Measurements from ENCODE around the gene FREM2. TPM values are rescaled to one million over a fixed set of nuclear protein-coding genes. Genes with fewer than 3 reads are reported as not detected.

FREM2 gene
- total RNA-seq, 1 experiment from 2014 or later: 0.05 TPM

DNA sequence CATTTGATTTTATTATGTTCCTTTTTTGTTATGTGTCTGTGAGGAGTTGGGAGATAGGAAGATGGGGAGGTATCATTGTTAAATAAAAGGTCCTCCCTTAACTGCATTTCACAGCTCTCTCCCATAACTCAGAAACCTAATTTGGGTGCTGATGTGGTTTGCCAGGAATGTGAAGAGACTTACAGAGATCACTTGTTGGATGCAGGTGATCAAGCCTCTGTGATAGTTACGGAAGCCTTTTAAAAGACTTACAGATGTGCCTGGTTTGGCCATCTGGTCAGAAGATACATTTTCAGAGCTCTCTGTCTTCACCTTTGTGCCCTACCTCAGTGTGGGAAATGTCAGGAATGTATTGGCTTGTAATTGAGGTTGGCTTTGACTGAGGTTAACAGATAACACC, 157.7 kb downstream of the FREM2 start:
- DNase-seq (ENCODE audit: low read depth, low spot score): no peak

DNA sequence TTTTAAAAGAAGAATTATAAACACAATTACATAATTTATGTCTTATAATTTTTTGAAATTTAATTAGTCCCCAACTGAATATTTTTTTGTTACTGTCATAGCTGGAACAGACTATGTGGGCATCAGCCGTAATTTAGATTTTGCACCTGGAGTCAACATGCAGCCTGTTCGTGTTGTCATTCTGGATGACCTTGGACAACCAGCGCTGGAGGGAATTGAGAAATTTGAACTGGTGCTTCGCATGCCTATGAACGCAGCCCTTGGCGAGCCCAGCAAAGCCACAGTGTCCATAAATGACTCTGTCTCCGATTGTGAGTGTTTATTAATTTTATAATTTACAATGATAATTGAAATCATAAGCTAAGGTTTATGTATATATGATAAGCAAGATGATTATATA, 161.5 kb downstream of the FREM2 start:
- Histone ChIP-seq H2AFZ (ENCODE audit: low read depth, low read length, poor library complexity, severe bottlenecking) (no peak overlapping the region), H3K4me3 (replicated peaks in 1 of 2; ENCODE audit: low read depth in 1 of 2, low read length in 2 of 2) (no peak overlapping the region), H3K9me3 (ENCODE audit: control insufficient read depth in 1 of 2, insufficient read depth in 1 of 2, low read depth in 1 of 2, low read length in 2 of 2) (no peaks in the 10 kb centered on the region), H3K27ac (ENCODE audit: low read depth, low read length) (no peak overlapping the region), H3K27me3 (ENCODE audit: insufficient read depth, low read length) (no peaks in the 10 kb centered on the region), H3K9me2 (ENCODE audit: insufficient read depth) (no peaks in the 10 kb centered on the region), H3K36me3 (ENCODE audit: control insufficient read depth in 1 of 2, insufficient read depth in 2 of 2, low read length in 2 of 2) (no peaks in the 10 kb centered on the region), H3K79me2 (ENCODE audit: insufficient read depth, low read length) (no peaks in the 10 kb centered on the region), H3K4me2 (ENCODE audit: low read length) (no peak overlapping the region), H4K20me1 (ENCODE audit: insufficient read depth) (no peaks in the 10 kb centered on the region), H3K9ac (ENCODE audit: low read length) (no peak overlapping the region), H3K4me1 (ENCODE audit: control insufficient read depth in 1 of 2, insufficient read depth in 2 of 2, low read length in 2 of 2) (no peaks in the 10 kb centered on the region)
- intact Hi-C loops (cut with micrococcal nuclease): no loop called here
- TF ChIP-seq, protein P1, sequence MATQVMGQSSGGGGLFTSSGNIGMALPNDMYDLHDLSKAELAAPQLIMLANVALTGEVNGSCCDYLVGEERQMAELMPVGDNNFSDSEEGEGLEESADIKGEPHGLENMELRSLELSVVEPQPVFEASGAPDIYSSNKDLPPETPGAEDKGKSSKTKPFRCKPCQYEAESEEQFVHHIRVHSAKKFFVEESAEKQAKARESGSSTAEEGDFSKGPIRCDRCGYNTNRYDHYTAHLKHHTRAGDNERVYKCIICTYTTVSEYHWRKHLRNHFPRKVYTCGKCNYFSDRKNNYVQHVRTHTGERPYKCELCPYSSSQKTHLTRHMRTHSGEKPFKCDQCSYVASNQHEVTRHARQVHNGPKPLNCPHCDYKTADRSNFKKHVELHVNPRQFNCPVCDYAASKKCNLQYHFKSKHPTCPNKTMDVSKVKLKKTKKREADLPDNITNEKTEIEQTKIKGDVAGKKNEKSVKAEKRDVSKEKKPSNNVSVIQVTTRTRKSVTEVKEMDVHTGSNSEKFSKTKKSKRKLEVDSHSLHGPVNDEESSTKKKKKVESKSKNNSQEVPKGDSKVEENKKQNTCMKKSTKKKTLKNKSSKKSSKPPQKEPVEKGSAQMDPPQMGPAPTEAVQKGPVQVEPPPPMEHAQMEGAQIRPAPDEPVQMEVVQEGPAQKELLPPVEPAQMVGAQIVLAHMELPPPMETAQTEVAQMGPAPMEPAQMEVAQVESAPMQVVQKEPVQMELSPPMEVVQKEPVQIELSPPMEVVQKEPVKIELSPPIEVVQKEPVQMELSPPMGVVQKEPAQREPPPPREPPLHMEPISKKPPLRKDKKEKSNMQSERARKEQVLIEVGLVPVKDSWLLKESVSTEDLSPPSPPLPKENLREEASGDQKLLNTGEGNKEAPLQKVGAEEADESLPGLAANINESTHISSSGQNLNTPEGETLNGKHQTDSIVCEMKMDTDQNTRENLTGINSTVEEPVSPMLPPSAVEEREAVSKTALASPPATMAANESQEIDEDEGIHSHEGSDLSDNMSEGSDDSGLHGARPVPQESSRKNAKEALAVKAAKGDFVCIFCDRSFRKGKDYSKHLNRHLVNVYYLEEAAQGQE (IDR thresholded peaks at IDR 0.05; ENCODE audit: low read depth): no peak
- DNase-seq (ENCODE audit: low read depth, low spot score) (no peak), ATAC-seq (no peak)
- ChIA-PET CTCF (no interaction called here), POLR2A (no interaction called here), RAD21 (ENCODE audit: low non-redundant PET in 1 of 2, low total read pairs in 2 of 2, uncharacterized antibody in 2 of 2, unreplicated experiment in 2 of 2) (no interaction called here)
- no TSS peak for BruUV-seq (replicated peaks)

More for the DNA sequence above, 157.7 kb downstream of the FREM2 start:
- Histone ChIP-seq H3K36me3 (ENCODE audit: control insufficient read depth in 1 of 2, insufficient read depth in 2 of 2, low read length in 2 of 2) (no peaks in the 10 kb centered on the region), H3K4me1 (ENCODE audit: control insufficient read depth in 1 of 2, insufficient read depth in 2 of 2, low read length in 2 of 2) (no peaks in the 10 kb centered on the region), H3K79me2 (ENCODE audit: insufficient read depth, low read length) (no peaks in the 10 kb centered on the region), H3K27me3 (ENCODE audit: insufficient read depth, low read length) (no peaks in the 10 kb centered on the region), H3K9me3 (ENCODE audit: control insufficient read depth in 1 of 2, insufficient read depth in 1 of 2, low read depth in 1 of 2, low read length in 2 of 2) (no peaks in the 10 kb centered on the region), H2AFZ (ENCODE audit: low read depth, low read length, poor library complexity, severe bottlenecking) (no peak overlapping the region), H3K9me2 (ENCODE audit: insufficient read depth) (no peaks in the 10 kb centered on the region), H3K9ac (ENCODE audit: low read length) (no peak overlapping the region), H3K4me3 (replicated peaks in 1 of 2; ENCODE audit: low read depth in 1 of 2, low read length in 2 of 2) (no peak overlapping the region), H3K27ac (ENCODE audit: low read depth, low read length) (no peak overlapping the region), H4K20me1 (ENCODE audit: insufficient read depth) (no peaks in the 10 kb centered on the region), H3K4me2 (ENCODE audit: low read length) (no peak overlapping the region)
- POLR2A ChIA-PET: no interaction called here
- CTCF ChIA-PET: no interaction called here
- intact Hi-C loops (cut with micrococcal nuclease): no loop called here
- no TSS peak for BruUV-seq (replicated peaks)
- no peak for ATAC-seq
- RAD21 ChIA-PET (ENCODE audit: low non-redundant PET in 1 of 2, low total read pairs in 2 of 2, uncharacterized antibody in 2 of 2, unreplicated experiment in 2 of 2): no interaction called here
- TF ChIP-seq, protein P2, sequence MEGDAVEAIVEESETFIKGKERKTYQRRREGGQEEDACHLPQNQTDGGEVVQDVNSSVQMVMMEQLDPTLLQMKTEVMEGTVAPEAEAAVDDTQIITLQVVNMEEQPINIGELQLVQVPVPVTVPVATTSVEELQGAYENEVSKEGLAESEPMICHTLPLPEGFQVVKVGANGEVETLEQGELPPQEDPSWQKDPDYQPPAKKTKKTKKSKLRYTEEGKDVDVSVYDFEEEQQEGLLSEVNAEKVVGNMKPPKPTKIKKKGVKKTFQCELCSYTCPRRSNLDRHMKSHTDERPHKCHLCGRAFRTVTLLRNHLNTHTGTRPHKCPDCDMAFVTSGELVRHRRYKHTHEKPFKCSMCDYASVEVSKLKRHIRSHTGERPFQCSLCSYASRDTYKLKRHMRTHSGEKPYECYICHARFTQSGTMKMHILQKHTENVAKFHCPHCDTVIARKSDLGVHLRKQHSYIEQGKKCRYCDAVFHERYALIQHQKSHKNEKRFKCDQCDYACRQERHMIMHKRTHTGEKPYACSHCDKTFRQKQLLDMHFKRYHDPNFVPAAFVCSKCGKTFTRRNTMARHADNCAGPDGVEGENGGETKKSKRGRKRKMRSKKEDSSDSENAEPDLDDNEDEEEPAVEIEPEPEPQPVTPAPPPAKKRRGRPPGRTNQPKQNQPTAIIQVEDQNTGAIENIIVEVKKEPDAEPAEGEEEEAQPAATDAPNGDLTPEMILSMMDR (IDR thresholded peaks at IDR 0.05 in 2 of 3, conservative IDR thresholded peaks at IDR 0.05 in 1 of 3; ENCODE audit: borderline replicate concordance in 1 of 3, insufficient read depth in 1 of 3, low read depth in 2 of 3, low read length in 2 of 3): no peak
- no peak for TF ChIP-seq POLR2AphosphoS5 (IDR thresholded peaks at IDR 0.05; ENCODE audit: low read depth, low read length)
- no peak for TF ChIP-seq SRF (IDR thresholded peaks at IDR 0.05; ENCODE audit: low read depth)
- TF ChIP-seq RAD21 (IDR thresholded peaks at IDR 0.05; ENCODE audit: low read depth): no peak
- no peak for TF ChIP-seq ZNF274 (IDR thresholded peaks at IDR 0.05; ENCODE audit: low read depth, low read length)
- no peak for TF ChIP-seq ATF3 (IDR thresholded peaks at IDR 0.05)

All from HCT116 (cell line).